ENCODE data around the gene HAAO. TPM values are rescaled to one million over a fixed set of nuclear protein-coding genes. Genes with fewer than 3 reads are reported as not detected.

Gene HAAO
- total and polyA plus RNA-seq, 2 of the 13 experiments (the other 11 are each of a cell fraction or from before 2014, with no cell fraction given) = 36.1 to 42.7 TPM

GRCh38 chr2:42810121-42810970 is 18.0 kb upstream of the HAAO start (continued):
- TF ChIP-seq ZFP36L1 (CRISPR knock-in tag; IDR thresholded peaks at IDR 0.05) = peak; percentile 90; the same call in 1 of the 2 replicates
- peak; percentile 36; the same call in 1 of the 2 replicates for TF ChIP-seq ZBTB46 (CRISPR knock-in tag; IDR thresholded peaks at IDR 0.05; ENCODE audit: borderline replicate concordance)
- peak; percentile 99 for TF ChIP-seq KDM5B (CRISPR knock-in tag; IDR thresholded peaks at IDR 0.05; ENCODE audit: borderline replicate concordance)
- TF ChIP-seq NFRKB (IDR thresholded peaks at IDR 0.05) = no peak
- peak; percentile 77; the same call in 1 of the 2 replicates for TF ChIP-seq EEA1 (CRISPR knock-in tag; IDR thresholded peaks at IDR 0.05; ENCODE audit: borderline replicate concordance)
- 0 out of 2 replicates have a peak, but pooled peaks have one; percentile 23 for TF ChIP-seq NFIC (IDR thresholded peaks at IDR 0.05; ENCODE audit: low read length)
- TF ChIP-seq PCBP1 (IDR thresholded peaks at IDR 0.05; ENCODE audit: borderline replicate concordance, low read depth, low read length) = no peak
- TF ChIP-seq HNRNPLL (IDR thresholded peaks at IDR 0.05; ENCODE audit: low read depth, low read length, poor library complexity, severe bottlenecking) = peak; percentile 81
- TF ChIP-seq ZNF710 (CRISPR knock-in tag; IDR thresholded peaks at IDR 0.05; ENCODE audit: borderline replicate concordance) = peak; percentile 88
- peak; percentile 84 for TF ChIP-seq ZNF691 (CRISPR knock-in tag; IDR thresholded peaks at IDR 0.05; ENCODE audit: borderline replicate concordance, low read depth)
- peak; percentile 94 for TF ChIP-seq ZSCAN5A (CRISPR knock-in tag; IDR thresholded peaks at IDR 0.05; ENCODE audit: borderline replicate concordance)
- TF ChIP-seq TRIM24 (CRISPR knock-in tag; IDR thresholded peaks at IDR 0.05) = no peak
- TF ChIP-seq GABPB1 (CRISPR knock-in tag; IDR thresholded peaks at IDR 0.05) = peak; percentile 80
- TF ChIP-seq ARID3A (IDR thresholded peaks at IDR 0.05; ENCODE audit: low read depth, low read length) = peak; percentile 57; the same call in 1 of the 2 replicates
- TF ChIP-seq ZFYVE20 (CRISPR knock-in tag; IDR thresholded peaks at IDR 0.05; ENCODE audit: borderline replicate concordance, low read depth) = peak; percentile 95; the same call in 1 of the 2 replicates
- peak; percentile 83 for TF ChIP-seq MXD3 (CRISPR knock-in tag; IDR thresholded peaks at IDR 0.05)
- peak; percentile 67; the same call in 1 of the 2 replicates for TF ChIP-seq FOXO1 (CRISPR knock-in tag; IDR thresholded peaks at IDR 0.05)
- TF ChIP-seq ZNF552 (CRISPR knock-in tag; IDR thresholded peaks at IDR 0.05; ENCODE audit: borderline replicate concordance) = peak; percentile 48; the same call in 1 of the 2 replicates
- TF ChIP-seq ZNF263 (CRISPR knock-in tag; IDR thresholded peaks at IDR 0.05) = peak; percentile 70; the same call in 1 of the 2 replicates
